ENCODE measurements around the gene LRMDA.

- TF ChIP-seq CTCF (conservative IDR thresholded peaks at IDR 0.05; ENCODE audit: low read depth, low read length) (no peak), EZH2phosphoT487 (IDR thresholded peaks at IDR 0.05; ENCODE audit: borderline replicate concordance, low read length) (no peak)
Observed at GRCh38 chr10:76463111-76463510, 1031.7 kb downstream of the LRMDA start.
